GM19397 (cell line): Measurements from ENCODE around the gene EFHC1.
A peak's percentile ranks its signal among the peaks of the same experiment; 100 is the strongest.

Experiments
- ATAC-seq: cut with Tn5 transposase; IDR thresholded peaks from one replicate; pipeline ENCODE4 v1.9.1; 2021; ENCODE audit warnings: mild to moderate bottlenecking, moderate library complexity; ENCODE audit not compliant: unreplicated experiment

The EFHC1 gene

GRCh38 chr6:52537001-52537753 lies 117.0 kb downstream of the EFHC1 start:
- ATAC-seq, result peak; percentile 58

- ATAC-seq, result no peak
These were observed 118.2 kb downstream of the EFHC1 start for GRCh38 chr6:52538252-52538900.

GRCh38 chr6:52538901-52539354 lies 118.8 kb downstream of the EFHC1 start:
- no peak for ATAC-seq

GRCh38 chr6:52539607-52540006 lies 119.5 kb downstream of the EFHC1 start:
- ATAC-seq, result no peak

GRCh38 chr6:52540286-52540902 lies 120.3 kb downstream of the EFHC1 start:
- no peak for ATAC-seq

- no peak for ATAC-seq
These were observed 121.0 kb downstream of the EFHC1 start for GRCh38 chr6:52541135-52541534.

- ATAC-seq, result no peak
These were observed 123.1 kb downstream of the EFHC1 start for GRCh38 chr6:52543262-52543661.

GRCh38 chr6:52543729-52544601 lies 123.8 kb downstream of the EFHC1 start:
- ATAC-seq, result no peak

- no peak for ATAC-seq
These were observed 124.7 kb downstream of the EFHC1 start for GRCh38 chr6:52544602-52545405.

GRCh38 chr6:52545406-52546119 lies 125.4 kb downstream of the EFHC1 start:
- no peak for ATAC-seq

- ATAC-seq, result peak; percentile 62
These were observed 126.0 kb downstream of the EFHC1 start for GRCh38 chr6:52546192-52546591.

- ATAC-seq, result peak; percentile 78
These were observed 126.5 kb downstream of the EFHC1 start for GRCh38 chr6:52546678-52547077.

GRCh38 chr6:52547647-52548352 lies 127.7 kb downstream of the EFHC1 start:
- no peak for ATAC-seq

- ATAC-seq, result no peak
These were observed 128.2 kb downstream of the EFHC1 start for GRCh38 chr6:52548353-52548713.

GRCh38 chr6:52548999-52549398 lies 128.9 kb downstream of the EFHC1 start:
- ATAC-seq, result no peak

- ATAC-seq, result no peak
These were observed 129.3 kb downstream of the EFHC1 start for GRCh38 chr6:52549428-52549827.

GRCh38 chr6:52550014-52550575 lies 130.0 kb downstream of the EFHC1 start:
- no peak for ATAC-seq

GRCh38 chr6:52550870-52551269 lies 130.7 kb downstream of the EFHC1 start:
- ATAC-seq, result no peak
